GM23338 (cell line): Measurements from ENCODE around the gene PHLPP2. TPM values are rescaled to one million over a fixed set of nuclear protein-coding genes. Genes with fewer than 3 reads are reported as not detected.

Source experiments
- ATAC-seq: fragments of 200-7000 bp; cut with Tn5 transposase; 3 replicates; pipeline ENCODE4 v1.9.1; 2020
- DNase-seq: peaks from one replicate; pipeline ENCODE4 v3.0.0-alpha.2; 2015; ENCODE audit warnings: low spot score
- H2AFZ ChIP-seq: fragments of 200-600 bp; sonication (generic); 2 replicates; pipeline ENCODE4 v1.8.0; 2016; ENCODE audit warnings: antibody characterized with exemption, mild to moderate bottlenecking, moderate library complexity
- H3F3A ChIP-seq: fragments of 200-600 bp; sonication (generic); replicated peaks from 2 replicates; pipeline ENCODE4 v1.8.0; 2017; ENCODE audit warnings: antibody characterized with exemption, mixed run types, low read depth
- H3K27ac ChIP-seq: fragments of 200-600 bp; sonication (generic); 2 replicates; pipeline ENCODE4 v1.6.1; 2016; ENCODE audit warnings: low read depth
- H3K27me3 ChIP-seq: fragments of 200-600 bp; sonication (generic); 2 replicates; pipeline ENCODE4 v1.8.0; 2016; ENCODE audit warnings: mild to moderate bottlenecking, mixed run types, moderate library complexity; ENCODE audit not compliant: insufficient read depth
- H3K36me3 ChIP-seq: fragments of 200-600 bp; sonication (generic); 2 replicates; pipeline ENCODE4 v1.8.0; 2016; ENCODE audit warnings: mild to moderate bottlenecking; ENCODE audit not compliant: insufficient read depth
- H3K4me1 ChIP-seq: fragments of 200-600 bp; sonication (generic); 2 replicates; pipeline ENCODE4 v1.8.0; 2016; ENCODE audit warnings: mild to moderate bottlenecking, moderate library complexity; ENCODE audit not compliant: insufficient read depth
- H3K4me2 ChIP-seq: fragments of 200-600 bp; sonication (generic); 2 replicates; pipeline ENCODE4 v1.7.1; 2017; ENCODE audit warnings: mixed run types
- H3K4me3 ChIP-seq: fragments of 200-600 bp; sonication (generic); 2 replicates; pipeline ENCODE4 v1.6.1; 2016; ENCODE audit warnings: mixed run types
- H3K79me2 ChIP-seq: fragments of 200-600 bp; sonication (generic); replicated peaks from 2 replicates; pipeline ENCODE4 v1.8.0; 2017; ENCODE audit warnings: mild to moderate bottlenecking; ENCODE audit not compliant: insufficient read depth
- H3K9me2 ChIP-seq: fragments of 200-600 bp; sonication (generic); 2 replicates; pipeline ENCODE4 v1.8.0; 2017; ENCODE audit not compliant: insufficient read depth
- H4K20me1 ChIP-seq: fragments of 200-600 bp; sonication (generic); replicated peaks from 2 replicates; pipeline ENCODE4 v1.8.0; 2017; ENCODE audit warnings: mild to moderate bottlenecking; ENCODE audit not compliant: insufficient read depth
- H3K27ac Mint-ChIP-seq: 2 replicates; pipeline ENCODE4 v1.8.0; 2020; ENCODE audit warnings: inconsistent platforms, mild to moderate bottlenecking, moderate library complexity, mixed read lengths
- H3K27me3 Mint-ChIP-seq: 3 replicates; pipeline ENCODE4 v1.8.0; 2022; ENCODE audit warnings: low read depth, mild to moderate bottlenecking, moderate library complexity, mixed read lengths, inconsistent platforms; ENCODE audit not compliant: insufficient read depth, poor library complexity
- H3K36me3 Mint-ChIP-seq: 3 replicates; pipeline ENCODE4 v1.8.0; 2021; ENCODE audit warnings: low read depth, mild to moderate bottlenecking, inconsistent platforms, moderate library complexity, mixed read lengths
- H3K4me1 Mint-ChIP-seq: 3 replicates; pipeline ENCODE4 v1.8.0; 2020; ENCODE audit warnings: mild to moderate bottlenecking, inconsistent platforms, mixed read lengths
- H3K4me3 Mint-ChIP-seq: 3 replicates; pipeline ENCODE4 v1.8.0; 2021; ENCODE audit warnings: moderate library complexity, mild to moderate bottlenecking, inconsistent platforms, mixed read lengths
- H3K9me3 Mint-ChIP-seq: 3 replicates; pipeline ENCODE4 v1.8.0; 2020; ENCODE audit warnings: moderate library complexity, mild to moderate bottlenecking, inconsistent platforms, mixed read lengths
- CREB1 ChIP-seq: fragments of 250-450 bp; sonication (Bioruptor Pico); IDR thresholded peaks from 2 replicates; pipeline ENCODE4 v1.5.0; 2020; ENCODE audit warnings: low read depth, mild to moderate bottlenecking, moderate library complexity
- CTCF ChIP-seq, 2 experiments: fragments of 200-600 bp in 1 of 2; sonication (generic) in 1 of 2; conservative IDR thresholded peaks; 2 replicates each; pipeline versions ENCODE4 v1.5.1 to v1.6.1; 2016 to 2017; ENCODE audit warnings: antibody characterized with exemption in 2 of 2, low read depth in 2 of 2, mild to moderate bottlenecking in 2 of 2, moderate library complexity in 1 of 2
- EZH2 ChIP-seq: fragments of 200-600 bp; sonication (generic); IDR thresholded peaks from one replicate; pipeline ENCODE4 v1.8.0; 2017; ENCODE audit warnings: antibody characterized with exemption, mild to moderate bottlenecking, low read depth; ENCODE audit not compliant: unreplicated experiment
- EZH2phosphoT487 ChIP-seq: fragments of 200-600 bp; sonication (generic); IDR thresholded peaks from one replicate; pipeline ENCODE4 v1.8.1; 2018; ENCODE audit warnings: antibody characterized with exemption; ENCODE audit not compliant: unreplicated experiment
- JUNB ChIP-seq: IDR thresholded peaks from one replicate; pipeline ENCODE4 v1.6.1; 2016; ENCODE audit warnings: antibody characterized with exemption; ENCODE audit not compliant: unreplicated experiment
- ZNF114 ChIP-seq: fragments of 250-450 bp; sonication (Bioruptor Pico); IDR thresholded peaks from 2 replicates; pipeline ENCODE4 v1.5.0; 2020; ENCODE audit warnings: mild to moderate bottlenecking, moderate library complexity
- ZNF331 ChIP-seq: fragments of 250-450 bp; sonication (Bioruptor Pico); IDR thresholded peaks from 2 replicates; pipeline ENCODE4 v1.5.0; 2020; ENCODE audit warnings: low read depth, mild to moderate bottlenecking, moderate library complexity
- ZNF462 ChIP-seq: fragments of 250-450 bp; sonication (Bioruptor Pico); IDR thresholded peaks from 2 replicates; pipeline ENCODE4 v1.5.0; 2020; ENCODE audit warnings: mild to moderate bottlenecking, moderate library complexity
- polyA plus RNA-seq: library from polyadenylated mRNA; unstranded; fragments of >200 nt; fragmentation: Nextera tagmentation; extraction: Ambion mirVana; gene quantifications from 2 replicates; pipeline ENCODE4 v1.2.1, GENCODE V29; 2016
- total RNA-seq: library from RNA; depleted of rRNA; stranded (reverse); fragments of >200 nt; shearing (Covaris generic); gene quantifications from 2 replicates; pipeline ENCODE4 v1.2.3, GENCODE V29; 2014

Gene PHLPP2
- total and polyA plus RNA-seq, 2 experiments from 2014 or later: 4.2 to 20.5 TPM

GRCh38 chr16:71693164-71693563 is 31.3 kb downstream of the PHLPP2 start (continued):
- TF ChIP-seq ZNF462 (no peak), CREB1 (CRISPR knock-in tag) (no peak), EZH2phosphoT487 (no peak), ZNF331 (CRISPR knock-in tag) (no peak), JUNB (no peak), CTCF (conservative IDR thresholded peaks at IDR 0.05; ENCODE audit: low read depth in 2 of 2) (no peak), EZH2 (no peak), ZNF114 (CRISPR knock-in tag) (no peak)

GRCh38 chr16:71689901-71690300 is 34.6 kb downstream of the PHLPP2 start:
- Histone ChIP-seq H3K36me3 (peaks cover 5% of the 10 kb centered on the region; the same call in 1 of the 2 replicates), H3K27me3 (no peaks in the 10 kb centered on the region), H3K4me3 (no peak overlapping the region), H3K79me2 (peaks cover 23% of the 10 kb centered on the region; the same call in 1 of the 2 replicates), H3K9me2 (no peaks in the 10 kb centered on the region), H3K4me2 (no peak overlapping the region), H2AFZ (no peak overlapping the region), H3K4me1 (no peaks in the 10 kb centered on the region), H3K27ac (no peak overlapping the region), H3F3A (no peaks in the 10 kb centered on the region), H4K20me1 (peaks cover under 1% of the 10 kb centered on the region; the same call in 1 of the 2 replicates)
- Mint-ChIP-seq H3K36me3 (peaks cover 21% of the 10 kb centered on the region), H3K27ac (no peak overlapping the region), H3K27me3 (peaks cover 6% of the 10 kb centered on the region), H3K4me3 (no peak overlapping the region), H3K9me3 (no peaks in the 10 kb centered on the region), H3K4me1 (no peaks in the 10 kb centered on the region)
- ATAC-seq (no peak), DNase-seq (no peak)
- TF ChIP-seq JUNB (no peak), EZH2 (no peak), CTCF (conservative IDR thresholded peaks at IDR 0.05; ENCODE audit: low read depth in 2 of 2) (no peak), EZH2phosphoT487 (no peak)
